Lower leg skin (tissue), 4 donors: ENCODE results near the gene OR4K17. TPM values are rescaled to one million over a fixed set of nuclear protein-coding genes. Genes with fewer than 3 reads are reported as not detected.
"Not testable (repeated sequence)": the region's sequence is repeated elsewhere in the genome, so short reads cannot be mapped to it uniquely, and the experiment has no call there.

ENCODE experiments used
- DNase-seq, 2 donors: peaks; one replicate each; pipeline ENCODE4 v3.0.0-alpha.2; 2019; ENCODE audit warnings: low spot score in 2 of 2
- H3K4me3 ChIP-seq: fragments of 200-600 bp; sonication (generic); 2 replicates; pipeline ENCODE4 v1.5.1; 2017; ENCODE audit warnings: mild to moderate bottlenecking, low read depth; ENCODE audit not compliant: poor library complexity, severe bottlenecking
- POLR2A ChIP-seq, 2 donors: fragments of 450-650 bp; IDR thresholded peaks; one replicate each; pipeline ENCODE4 v1.6.1; 2016 to 2017; ENCODE audit warnings: antibody characterized with exemption in 2 of 2, mild to moderate bottlenecking in 1 of 2, moderate library complexity in 1 of 2
- WGBS, 2 donors: methylation state at CpG; one replicate each; pipeline ENCODE4 v1.1.5; 2018; 5-methylcytosine and 5-hydroxymethylcytosine counted together
- intact Hi-C: fragments of 100-400 bp; cut with DNase I; formaldehyde crosslinking; loops from one replicate; pipeline ENCODE4 v1.15.0; 2023; ENCODE audit warnings: low total_unique reads
- total RNA-seq, 4 donors: library from RNA; depleted of rRNA; stranded (reverse); fragments of >200 nt; gene quantifications; one replicate each; pipeline ENCODE4 v1.1.0, GENCODE V29; 2016
- TF ChIP-seq, protein P1 (sequence below), 3 donors: fragments of 450-650 bp; IDR thresholded peaks; one replicate each; pipeline ENCODE4 v1.5.1; 2016; ENCODE audit warnings: antibody characterized with exemption in 3 of 3, mild to moderate bottlenecking in 3 of 3, moderate library complexity in 2 of 3

OR4K17 gene, protein sequence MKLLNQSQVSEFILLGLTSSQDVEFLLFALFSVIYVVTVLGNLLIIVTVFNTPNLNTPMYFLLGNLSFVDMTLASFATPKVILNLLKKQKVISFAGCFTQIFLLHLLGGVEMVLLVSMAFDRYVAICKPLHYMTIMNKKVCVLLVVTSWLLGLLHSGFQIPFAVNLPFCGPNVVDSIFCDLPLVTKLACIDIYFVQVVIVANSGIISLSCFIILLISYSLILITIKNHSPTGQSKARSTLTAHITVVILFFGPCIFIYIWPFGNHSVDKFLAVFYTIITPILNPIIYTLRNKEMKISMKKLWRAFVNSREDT
- total RNA-seq, result not detected

DNA sequence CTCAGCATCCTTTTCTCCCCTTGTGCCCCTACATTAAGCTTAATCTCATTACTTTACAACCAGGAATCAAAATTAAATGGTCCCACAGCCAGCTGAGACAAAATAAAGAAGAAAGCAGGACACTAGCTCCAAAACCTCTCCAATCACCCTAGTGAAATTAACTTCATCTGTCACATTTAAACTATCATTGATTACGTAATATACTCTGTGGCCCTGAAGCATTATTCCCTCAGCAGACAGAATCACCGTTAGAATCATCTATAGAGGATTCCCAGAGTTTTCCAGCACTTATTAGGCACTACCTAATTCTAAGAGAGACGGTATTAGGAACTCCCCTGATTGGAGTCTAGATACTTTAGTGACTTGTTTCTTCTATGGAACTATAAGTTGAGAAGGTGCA lies at the start of gene OR4K17:
TSS of gene OR4K17 (plus strand) at position 302 of the 400 bp plus-strand sequence. CDS start 6,761 bp downstream, outside the sequence.
- intact Hi-C loops, result no loop called here
- TF ChIP-seq, protein P1, sequence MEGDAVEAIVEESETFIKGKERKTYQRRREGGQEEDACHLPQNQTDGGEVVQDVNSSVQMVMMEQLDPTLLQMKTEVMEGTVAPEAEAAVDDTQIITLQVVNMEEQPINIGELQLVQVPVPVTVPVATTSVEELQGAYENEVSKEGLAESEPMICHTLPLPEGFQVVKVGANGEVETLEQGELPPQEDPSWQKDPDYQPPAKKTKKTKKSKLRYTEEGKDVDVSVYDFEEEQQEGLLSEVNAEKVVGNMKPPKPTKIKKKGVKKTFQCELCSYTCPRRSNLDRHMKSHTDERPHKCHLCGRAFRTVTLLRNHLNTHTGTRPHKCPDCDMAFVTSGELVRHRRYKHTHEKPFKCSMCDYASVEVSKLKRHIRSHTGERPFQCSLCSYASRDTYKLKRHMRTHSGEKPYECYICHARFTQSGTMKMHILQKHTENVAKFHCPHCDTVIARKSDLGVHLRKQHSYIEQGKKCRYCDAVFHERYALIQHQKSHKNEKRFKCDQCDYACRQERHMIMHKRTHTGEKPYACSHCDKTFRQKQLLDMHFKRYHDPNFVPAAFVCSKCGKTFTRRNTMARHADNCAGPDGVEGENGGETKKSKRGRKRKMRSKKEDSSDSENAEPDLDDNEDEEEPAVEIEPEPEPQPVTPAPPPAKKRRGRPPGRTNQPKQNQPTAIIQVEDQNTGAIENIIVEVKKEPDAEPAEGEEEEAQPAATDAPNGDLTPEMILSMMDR (IDR thresholded peaks at IDR 0.05), result no peak
- no peak for TF ChIP-seq POLR2A (IDR thresholded peaks at IDR 0.05)
- no peak within 1 kb of the TSS for H3K4me3 ChIP-seq
- no peak for DNase-seq
- WGBS, 2 donors, result 51 to 58% methylated on average over 3 of the region's 3 CpGs

DNA sequence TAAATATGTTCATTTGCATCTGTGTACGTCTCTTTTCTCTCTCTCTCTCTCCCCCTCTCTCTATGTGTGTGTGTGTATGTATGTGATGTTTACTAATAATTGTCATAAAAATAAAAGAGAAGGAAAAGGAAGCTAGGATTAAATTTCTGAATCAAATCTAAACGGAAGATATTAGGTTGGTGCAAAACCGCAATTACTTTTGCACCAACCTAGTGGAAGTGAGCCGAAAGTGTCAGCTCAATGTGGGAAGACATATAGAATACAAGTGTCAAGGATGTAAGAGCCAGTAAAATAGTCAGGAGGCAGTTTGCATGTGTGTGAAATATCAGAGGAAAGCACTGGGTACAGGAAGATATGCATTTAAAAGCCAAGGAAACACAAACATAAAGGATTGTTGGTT lies 18.5 kb upstream of the OR4K17 start:
- no peak for DNase-seq
- 21 to 24% methylated on average over 4 of the region's 4 CpGs for WGBS, 2 donors
- intact Hi-C loops, result no loop called here
- no peak overlapping the region for H3K4me3 ChIP-seq
- TF ChIP-seq, protein P1 (IDR thresholded peaks at IDR 0.05), result no peak
- TF ChIP-seq POLR2A (IDR thresholded peaks at IDR 0.05), result no peak

DNA sequence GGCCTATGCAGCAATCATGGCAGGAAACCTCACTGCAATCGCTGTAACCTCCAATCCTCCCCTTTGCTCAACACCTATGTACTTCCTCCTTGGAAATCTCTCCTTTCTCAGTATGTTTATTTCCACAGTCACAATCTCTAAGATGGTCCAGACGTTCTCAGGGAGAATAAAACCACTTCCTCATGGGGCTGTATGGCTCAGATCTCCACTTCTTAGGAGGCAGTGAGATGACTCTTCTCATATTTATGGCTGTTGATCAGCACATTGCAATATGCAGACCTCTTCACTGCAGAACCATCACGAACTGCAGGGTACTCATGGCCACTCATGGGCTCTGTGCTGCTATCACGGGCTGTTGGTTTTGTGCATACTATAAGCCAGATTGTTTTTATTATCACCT lies 17.1 kb upstream of the OR4K17 start:
- no peak overlapping the region for H3K4me3 ChIP-seq
- intact Hi-C loops, result no loop called here
- TF ChIP-seq, protein P1 (IDR thresholded peaks at IDR 0.05), result no peak
- no peak for TF ChIP-seq POLR2A (IDR thresholded peaks at IDR 0.05)
- WGBS, 2 donors, result 25 to 32% methylated on average over 4 of the region's 4 CpGs
- no peak for DNase-seq

DNA sequence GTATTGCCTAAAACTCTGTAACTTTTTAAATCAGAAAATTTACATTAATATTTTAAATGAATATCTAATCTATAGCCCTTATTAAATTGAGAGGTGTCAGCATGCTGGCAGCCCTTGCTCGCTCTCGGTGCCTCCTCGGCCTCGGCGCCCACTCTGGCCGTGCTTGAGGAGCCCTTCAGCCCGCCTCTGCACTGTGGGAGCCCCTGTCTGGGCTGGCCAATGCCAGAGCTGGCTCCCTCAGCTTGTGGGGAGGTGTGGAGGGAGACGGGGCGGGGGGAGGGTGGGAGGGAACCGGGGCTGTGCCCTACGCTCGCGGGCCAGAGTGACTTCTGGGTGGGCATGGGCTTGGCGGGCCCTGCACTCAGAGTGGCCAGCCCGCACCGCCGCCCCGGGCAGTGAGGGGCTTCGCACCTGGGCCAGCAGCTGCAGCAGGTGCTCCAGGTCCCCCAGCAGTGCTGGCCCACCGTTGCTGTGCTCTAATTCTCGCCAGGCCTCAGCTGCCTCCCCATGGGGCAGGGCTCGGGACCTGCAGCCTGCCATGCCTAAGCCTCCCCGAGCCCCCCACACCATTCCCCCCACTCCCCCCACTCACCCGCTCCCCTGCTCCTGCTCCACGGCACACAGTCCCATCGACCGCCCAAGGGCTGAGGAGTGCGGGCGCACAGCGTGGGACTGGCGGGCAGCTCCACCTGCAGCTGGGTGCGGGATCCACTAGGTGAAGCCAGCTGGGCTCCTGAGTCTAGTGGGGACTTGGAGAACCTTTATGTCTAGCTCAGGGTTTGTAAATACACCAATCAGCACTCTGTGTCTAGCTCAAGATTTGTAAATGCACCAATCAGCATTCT lies 11.4 kb upstream of the OR4K17 start:
- intact Hi-C loops, DNase-seq, H3K4me3 ChIP-seq: not testable (repeated sequence)
- 88 to 91% methylated on average over 21 to 25 of the region's 32 CpGs for WGBS, 2 donors

DNA sequence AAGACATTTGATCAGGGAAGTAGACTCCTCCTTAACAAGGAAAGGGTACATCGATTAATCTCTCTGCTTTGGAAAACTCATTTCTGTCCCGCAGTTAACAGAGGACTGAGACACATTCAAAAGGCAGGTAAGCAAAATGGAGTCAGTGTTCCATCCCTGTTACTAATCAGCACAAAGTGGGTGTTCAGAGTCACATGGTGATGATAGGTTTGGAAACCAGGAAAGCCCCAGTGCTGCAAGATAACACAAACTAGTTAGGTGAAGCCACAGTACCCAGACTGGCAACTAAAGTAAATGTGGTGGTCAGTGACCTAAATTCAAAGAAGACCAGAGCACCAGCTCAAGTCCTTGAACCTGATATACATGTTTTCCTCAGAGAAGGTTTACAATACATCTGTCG lies 1.8 kb downstream of the OR4K17 start:
- H3K4me3 ChIP-seq, result no peak overlapping the region
- DNase-seq, result no peak
- intact Hi-C loops, result no loop called here
- TF ChIP-seq POLR2A (IDR thresholded peaks at IDR 0.05), result no peak
- TF ChIP-seq, protein P1 (IDR thresholded peaks at IDR 0.05), result no peak
- 82 to 86% methylated on average over 3 of the region's 3 CpGs for WGBS, 2 donors

DNA sequence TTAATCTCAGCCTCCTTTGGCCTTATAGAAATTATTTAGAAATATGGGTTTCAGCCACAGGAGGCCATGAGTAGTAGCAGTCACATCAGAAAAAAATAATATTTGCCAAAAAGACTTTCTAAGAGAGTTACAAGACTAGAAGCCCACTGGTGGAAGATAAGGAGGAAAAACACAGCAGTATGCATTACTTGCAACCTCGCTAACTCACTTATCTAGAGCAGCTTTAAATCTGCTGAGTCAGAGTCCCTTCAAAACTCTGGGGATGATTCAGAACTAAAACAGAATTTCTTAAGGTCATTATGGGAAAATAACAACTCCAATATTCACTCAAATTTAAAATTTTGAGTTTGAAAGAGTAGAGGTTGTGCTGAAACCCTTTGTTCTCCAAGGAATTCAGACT lies 6.2 kb downstream of the OR4K17 start:
- no peak for TF ChIP-seq POLR2A (IDR thresholded peaks at IDR 0.05)
- TF ChIP-seq, protein P1 (IDR thresholded peaks at IDR 0.05), result no peak
- H3K4me3 ChIP-seq, result no peak overlapping the region
- intact Hi-C loops, result no loop called here
- whole genome bisulfite sequencing, 2 donors, result 54 to 69% methylated on average over 1 of the region's 1 CpG
- DNase-seq, result no peak
